Renal cortical epithelial cell (primary cell): ENCODE data around the gene SPDYC. TPM values are rescaled to one million over a fixed set of nuclear protein-coding genes. Genes with fewer than 3 reads are reported as not detected.

Source experiments
- total RNA-seq: library from RNA; depleted of rRNA; stranded (reverse); fragments of >200 nt; gene quantifications from 2 replicates; pipeline ENCODE4 v1.2.3, GENCODE V29; 2014

Gene SPDYC
- total RNA-seq, 1 donor from 2014 or later, result not detected

Other genes starting within 250 kb of the SPDYC start
- gene PPP2R5B, start 245.5 kb upstream of the SPDYC start, total RNA-seq, result 21.7 and 22.9 TPM in 2 replicates
- not detected in 2 replicates for gene GPHA2, start 234.3 kb upstream of the SPDYC start, total RNA-seq
- gene MAJIN, start 198.1 kb upstream of the SPDYC start, total RNA-seq, result not detected in 2 replicates
- 1.1 and 1.6 TPM in 2 replicates for gene BATF2, start 173.3 kb upstream of the SPDYC start, total RNA-seq
- 87.3 and 107 TPM in 2 replicates for gene ARL2, start 156.1 kb upstream of the SPDYC start, total RNA-seq
- gene SNX15, start 142.8 kb upstream of the SPDYC start, total RNA-seq, result 10.4 and 13.3 TPM in 2 replicates
- 11.3 and 13.4 TPM in 2 replicates for gene SAC3D1, start 129.0 kb upstream of the SPDYC start, total RNA-seq
- 7.8 and 10.9 TPM in 2 replicates for gene NAALADL1, start 111.7 kb upstream of the SPDYC start, total RNA-seq
- 1.1 and 5.9 TPM in 2 replicates for gene CDCA5, start 86.2 kb upstream of the SPDYC start, total RNA-seq
- gene ZFPL1, start 86.0 kb upstream of the SPDYC start, total RNA-seq, result 23.1 and 30.2 TPM in 2 replicates
- gene VPS51, start 74.0 kb upstream of the SPDYC start, total RNA-seq, result 176 and 180 TPM in 2 replicates
- gene TM7SF2, start 58.4 kb upstream of the SPDYC start, total RNA-seq, result 38.0 and 41.0 TPM in 2 replicates
- 8.3 and 14.2 TPM in 2 replicates for gene ZNHIT2, start 52.5 kb upstream of the SPDYC start, total RNA-seq
- 166 and 286 TPM in 2 replicates for gene FAU, start 48.1 kb upstream of the SPDYC start, total RNA-seq
- gene MRPL49, start 47.9 kb upstream of the SPDYC start, total RNA-seq, result 55.3 and 97.8 TPM in 2 replicates
- 17.2 and 49.8 TPM in 2 replicates for gene SYVN1, start 35.7 kb upstream of the SPDYC start, total RNA-seq
- gene CAPN1, start 11.7 kb downstream of the SPDYC start, total RNA-seq, result 223 and 251 TPM in 2 replicates
- gene POLA2, start 91.7 kb downstream of the SPDYC start, total RNA-seq, result 3.2 and 7.1 TPM in 2 replicates
- gene CDC42EP2, start 144.6 kb downstream of the SPDYC start, total RNA-seq, result 10.9 and 14.1 TPM in 2 replicates
- 23.1 and 47.2 TPM in 2 replicates for gene DPF2, start 163.6 kb downstream of the SPDYC start, total RNA-seq
- gene TIGD3, start 184.5 kb downstream of the SPDYC start, total RNA-seq, result 0.17 TPM in 1 of 2 replicates, not detected in the other
- 0.52 and 0.65 TPM in 2 replicates for gene SLC25A45, start 212.4 kb downstream of the SPDYC start, total RNA-seq
- 67.5 and 89.6 TPM in 2 replicates for gene FRMD8, start 216.4 kb downstream of the SPDYC start, total RNA-seq